ENCODE results near the gene SLC15A3.

Gene SLC15A3

GRCh38 chr11:60944490-60945294 lies 7.3 kb downstream of the SLC15A3 start:
- Histone ChIP-seq H3K18ac (ENCODE audit: low read depth in 1 of 2, low read length in 2 of 2) (no peak overlapping the region), H4K8ac (ENCODE audit: low read length) (no peak overlapping the region), H3K27me3 (ENCODE audit: control insufficient read depth in 1 of 2, insufficient read depth in 1 of 2, low read length in 2 of 2) (no peaks in the 10 kb centered on the region), H2BK5ac (ENCODE audit: low read depth, low read length, poor library complexity, severe bottlenecking) (no peak overlapping the region), H3K23ac (ENCODE audit: low read length in 2 of 2) (no peak overlapping the region), H3K79me1 (replicated peaks; ENCODE audit: low read length, poor library complexity, severe bottlenecking) (peaks cover 6% of the 10 kb centered on the region), H3K4me1 (ENCODE audit: control insufficient read depth, insufficient read depth, low read depth, low read length) (peaks cover 4% of the 10 kb centered on the region), H3K4ac (ENCODE audit: low read depth in 1 of 2, low read length in 2 of 2) (no peak overlapping the region), H3K9ac (ENCODE audit: low read length) (no peak overlapping the region), H3K9me3 (ENCODE audit: control insufficient read depth, low read length) (no peaks in the 10 kb centered on the region), H3K4me3 (ENCODE audit: insufficient read depth in 1 of 2, low read depth in 1 of 2, low read length in 2 of 2) (no peak overlapping the region), H3K27ac (ENCODE audit: low read length, poor library complexity, severe bottlenecking) (no peak overlapping the region), H2BK12ac (ENCODE audit: low read length in 2 of 2) (no peak overlapping the region), H2AK5ac (ENCODE audit: low read length, severe bottlenecking) (no peak overlapping the region), H2BK15ac (ENCODE audit: low read depth, poor library complexity, severe bottlenecking) (no peak overlapping the region), H2BK120ac (ENCODE audit: low read depth, low read length) (no peak overlapping the region), H3K36me3 (ENCODE audit: control insufficient read depth in 1 of 2, insufficient read depth in 2 of 2, low read depth in 1 of 2, low read length in 2 of 2) (peaks cover 27 to 53% of the 10 kb centered on the region in 2 experiments), H3K4me2 (ENCODE audit: low read length, poor library complexity, severe bottlenecking) (no peak overlapping the region), H4K91ac (ENCODE audit: low read length) (no peak overlapping the region), H2AFZ (ENCODE audit: low read depth, low read length) (no peak overlapping the region), H3K14ac (ENCODE audit: low read length in 2 of 2) (no peak overlapping the region)
- DNase-seq: no peak
- WGBS: 93% methylated on average over 9 of the region's 11 CpGs

- H2BK120ac ChIP-seq (ENCODE audit: low read depth, low read length): no peak overlapping the region
- no peak overlapping the region for H3K23ac ChIP-seq (ENCODE audit: low read length in 2 of 2)
- WGBS: 86% methylated on average over 7 of the region's 9 CpGs
- H2AK5ac ChIP-seq (ENCODE audit: low read length, severe bottlenecking): no peak overlapping the region
- H3K18ac ChIP-seq (ENCODE audit: low read depth in 1 of 2, low read length in 2 of 2): no peak overlapping the region
- peaks cover 2% of the 10 kb centered on the region for H3K4me1 ChIP-seq (ENCODE audit: control insufficient read depth, insufficient read depth, low read depth, low read length)
- H3K9me3 ChIP-seq (ENCODE audit: control insufficient read depth, low read length): no peaks in the 10 kb centered on the region
- no peak overlapping the region for H3K4me3 ChIP-seq (ENCODE audit: insufficient read depth in 1 of 2, low read depth in 1 of 2, low read length in 2 of 2)
- peaks cover 4% of the 10 kb centered on the region for H3K79me1 ChIP-seq (replicated peaks; ENCODE audit: low read length, poor library complexity, severe bottlenecking)
- H3K14ac ChIP-seq (ENCODE audit: low read length in 2 of 2): no peak overlapping the region
- H3K9ac ChIP-seq (ENCODE audit: low read length): no peak overlapping the region
- no peak overlapping the region for H2BK12ac ChIP-seq (ENCODE audit: low read length in 2 of 2)
- no peak overlapping the region for H3K4ac ChIP-seq (ENCODE audit: low read depth in 1 of 2, low read length in 2 of 2)
- H3K27ac ChIP-seq (ENCODE audit: low read length, poor library complexity, severe bottlenecking): no peak overlapping the region
- H2BK15ac ChIP-seq (ENCODE audit: low read depth, poor library complexity, severe bottlenecking): no peak overlapping the region
- no peak overlapping the region for H3K4me2 ChIP-seq (ENCODE audit: low read length, poor library complexity, severe bottlenecking)
- H2AFZ ChIP-seq (ENCODE audit: low read depth, low read length): no peak overlapping the region
- H3K36me3 ChIP-seq (ENCODE audit: control insufficient read depth in 1 of 2, insufficient read depth in 2 of 2, low read depth in 1 of 2, low read length in 2 of 2): peaks cover 40 to 60% of the 10 kb centered on the region in 2 experiments
- no peak overlapping the region for H2BK5ac ChIP-seq (ENCODE audit: low read depth, low read length, poor library complexity, severe bottlenecking)
- no peak overlapping the region for H4K8ac ChIP-seq (ENCODE audit: low read length)
- no peaks in the 10 kb centered on the region for H3K27me3 ChIP-seq (ENCODE audit: control insufficient read depth in 1 of 2, insufficient read depth in 1 of 2, low read length in 2 of 2)
- H4K91ac ChIP-seq (ENCODE audit: low read length): no peak overlapping the region
- no peak for DNase-seq
Observed at GRCh38 chr11:60942970-60943565, 8.9 kb downstream of the SLC15A3 start.

- DNase-seq: no peak
- H3K4ac ChIP-seq (ENCODE audit: low read depth in 1 of 2, low read length in 2 of 2): no peak overlapping the region
- no peak overlapping the region for H2BK12ac ChIP-seq (ENCODE audit: low read length in 2 of 2)
- no peak overlapping the region for H2AFZ ChIP-seq (ENCODE audit: low read depth, low read length)
- H3K18ac ChIP-seq (ENCODE audit: low read depth in 1 of 2, low read length in 2 of 2): no peak overlapping the region
- 87% methylated on average over 4 of the region's 4 CpGs for WGBS
- H3K36me3 ChIP-seq (ENCODE audit: control insufficient read depth in 1 of 2, insufficient read depth in 2 of 2, low read depth in 1 of 2, low read length in 2 of 2): peaks cover 48 to 60% of the 10 kb centered on the region in 2 experiments
- no peaks in the 10 kb centered on the region for H3K27me3 ChIP-seq (ENCODE audit: control insufficient read depth in 1 of 2, insufficient read depth in 1 of 2, low read length in 2 of 2)
- peaks cover 4% of the 10 kb centered on the region for H3K79me1 ChIP-seq (replicated peaks; ENCODE audit: low read length, poor library complexity, severe bottlenecking)
- no peak overlapping the region for H4K8ac ChIP-seq (ENCODE audit: low read length)
- no peak overlapping the region for H3K14ac ChIP-seq (ENCODE audit: low read length in 2 of 2)
- no peak overlapping the region for H2BK5ac ChIP-seq (ENCODE audit: low read depth, low read length, poor library complexity, severe bottlenecking)
- H3K9ac ChIP-seq (ENCODE audit: low read length): no peak overlapping the region
- H3K27ac ChIP-seq (ENCODE audit: low read length, poor library complexity, severe bottlenecking): no peak overlapping the region
- H2AK5ac ChIP-seq (ENCODE audit: low read length, severe bottlenecking): no peak overlapping the region
- H3K23ac ChIP-seq (ENCODE audit: low read length in 2 of 2): no peak overlapping the region
- no peak overlapping the region for H3K4me2 ChIP-seq (ENCODE audit: low read length, poor library complexity, severe bottlenecking)
- H2BK15ac ChIP-seq (ENCODE audit: low read depth, poor library complexity, severe bottlenecking): no peak overlapping the region
- H3K9me3 ChIP-seq (ENCODE audit: control insufficient read depth, low read length): no peaks in the 10 kb centered on the region
- H3K4me1 ChIP-seq (ENCODE audit: control insufficient read depth, insufficient read depth, low read depth, low read length): peaks cover 2% of the 10 kb centered on the region
- no peak overlapping the region for H4K91ac ChIP-seq (ENCODE audit: low read length)
- no peak overlapping the region for H3K4me3 ChIP-seq (ENCODE audit: insufficient read depth in 1 of 2, low read depth in 1 of 2, low read length in 2 of 2)
- H2BK120ac ChIP-seq (ENCODE audit: low read depth, low read length): no peak overlapping the region
Observed at GRCh38 chr11:60942219-60942618, 9.8 kb downstream of the SLC15A3 start.

GRCh38 chr11:60941371-60942119 lies 10.4 kb downstream of the SLC15A3 start:
- Histone ChIP-seq H2BK15ac (ENCODE audit: low read depth, poor library complexity, severe bottlenecking) (no peak overlapping the region), H4K8ac (ENCODE audit: low read length) (no peak overlapping the region), H3K36me3 (ENCODE audit: control insufficient read depth in 1 of 2, insufficient read depth in 2 of 2, low read depth in 1 of 2, low read length in 2 of 2) (peaks cover 53 to 58% of the 10 kb centered on the region in 2 experiments), H3K14ac (ENCODE audit: low read length in 2 of 2) (no peak overlapping the region), H3K4me3 (ENCODE audit: insufficient read depth in 1 of 2, low read depth in 1 of 2, low read length in 2 of 2) (no peak overlapping the region), H2AFZ (ENCODE audit: low read depth, low read length) (no peak overlapping the region), H2BK5ac (ENCODE audit: low read depth, low read length, poor library complexity, severe bottlenecking) (no peak overlapping the region), H3K27me3 (ENCODE audit: control insufficient read depth in 1 of 2, insufficient read depth in 1 of 2, low read length in 2 of 2) (no peaks in the 10 kb centered on the region), H3K4me2 (ENCODE audit: low read length, poor library complexity, severe bottlenecking) (no peak overlapping the region), H3K18ac (ENCODE audit: low read depth in 1 of 2, low read length in 2 of 2) (no peak overlapping the region), H2BK12ac (ENCODE audit: low read length in 2 of 2) (no peak overlapping the region), H4K91ac (ENCODE audit: low read length) (no peak overlapping the region), H3K79me1 (replicated peaks; ENCODE audit: low read length, poor library complexity, severe bottlenecking) (peaks cover 4% of the 10 kb centered on the region), H3K9me3 (ENCODE audit: control insufficient read depth, low read length) (no peaks in the 10 kb centered on the region), H2AK5ac (ENCODE audit: low read length, severe bottlenecking) (no peak overlapping the region), H3K23ac (ENCODE audit: low read length in 2 of 2) (no peak overlapping the region), H2BK120ac (ENCODE audit: low read depth, low read length) (no peak overlapping the region), H3K9ac (ENCODE audit: low read length) (no peak overlapping the region), H3K4ac (ENCODE audit: low read depth in 1 of 2, low read length in 2 of 2) (no peak overlapping the region), H3K4me1 (ENCODE audit: control insufficient read depth, insufficient read depth, low read depth, low read length) (peaks cover 2% of the 10 kb centered on the region), H3K27ac (ENCODE audit: low read length, poor library complexity, severe bottlenecking) (no peak overlapping the region)
- DNase-seq: no peak
- 91% methylated on average over 6 of the region's 6 CpGs for WGBS
